Glomerular visceral epithelial cell (primary cell): ENCODE measurements around the gene PTPRN2.

ENCODE experiments used
- DNase-seq: peaks from one replicate; pipeline ENCODE4 v3.0.0-alpha.2; 2016; ENCODE audit errors: extremely low spot score

PTPRN2 gene

GRCh38 chr7:157652954-157653826 lies 934.4 kb downstream of the PTPRN2 start:
- no peak for DNase-seq

- DNase-seq, result no peak
Observed at GRCh38 chr7:157652161-157652953, 935.3 kb downstream of the PTPRN2 start.

- DNase-seq, result no peak
Observed at GRCh38 chr7:157651366-157652160, 936.1 kb downstream of the PTPRN2 start.

- no peak for DNase-seq
Observed at GRCh38 chr7:157650801-157651200, 936.8 kb downstream of the PTPRN2 start.

GRCh38 chr7:157650131-157650631 lies 937.4 kb downstream of the PTPRN2 start:
- no peak for DNase-seq

GRCh38 chr7:157646551-157646950 lies 941.1 kb downstream of the PTPRN2 start:
- DNase-seq, result no peak

- no peak for DNase-seq
Observed at GRCh38 chr7:157645539-157645938, 942.1 kb downstream of the PTPRN2 start.

- no peak for DNase-seq
Observed at GRCh38 chr7:157644946-157645345, 942.7 kb downstream of the PTPRN2 start.

GRCh38 chr7:157643525-157643970 lies 944.1 kb downstream of the PTPRN2 start:
- DNase-seq, result no peak

- DNase-seq, result no peak
Observed at GRCh38 chr7:157641866-157642265, 945.8 kb downstream of the PTPRN2 start.

- DNase-seq, result no peak
Observed at GRCh38 chr7:157640144-157640543, 947.5 kb downstream of the PTPRN2 start.

GRCh38 chr7:157638563-157638962 lies 949.1 kb downstream of the PTPRN2 start:
- no peak for DNase-seq

GRCh38 chr7:157637216-157637949 lies 950.2 kb downstream of the PTPRN2 start:
- no peak for DNase-seq

GRCh38 chr7:157635669-157636068 lies 952.0 kb downstream of the PTPRN2 start:
- no peak for DNase-seq

- DNase-seq, result no peak
Observed at GRCh38 chr7:157635148-157635500, 952.5 kb downstream of the PTPRN2 start.

GRCh38 chr7:157634401-157635147 lies 953.0 kb downstream of the PTPRN2 start:
- no peak for DNase-seq

GRCh38 chr7:157633465-157634185 lies 954.0 kb downstream of the PTPRN2 start:
- DNase-seq, result no peak

GRCh38 chr7:157630301-157630853 lies 957.2 kb downstream of the PTPRN2 start:
- DNase-seq, result no peak

GRCh38 chr7:157628456-157628855 lies 959.2 kb downstream of the PTPRN2 start:
- DNase-seq, result no peak
